Measurements from ENCODE around the gene ERN1.
A peak's percentile ranks its signal among the peaks of the same experiment; 100 is the strongest.

The ERN1 gene

DNA sequence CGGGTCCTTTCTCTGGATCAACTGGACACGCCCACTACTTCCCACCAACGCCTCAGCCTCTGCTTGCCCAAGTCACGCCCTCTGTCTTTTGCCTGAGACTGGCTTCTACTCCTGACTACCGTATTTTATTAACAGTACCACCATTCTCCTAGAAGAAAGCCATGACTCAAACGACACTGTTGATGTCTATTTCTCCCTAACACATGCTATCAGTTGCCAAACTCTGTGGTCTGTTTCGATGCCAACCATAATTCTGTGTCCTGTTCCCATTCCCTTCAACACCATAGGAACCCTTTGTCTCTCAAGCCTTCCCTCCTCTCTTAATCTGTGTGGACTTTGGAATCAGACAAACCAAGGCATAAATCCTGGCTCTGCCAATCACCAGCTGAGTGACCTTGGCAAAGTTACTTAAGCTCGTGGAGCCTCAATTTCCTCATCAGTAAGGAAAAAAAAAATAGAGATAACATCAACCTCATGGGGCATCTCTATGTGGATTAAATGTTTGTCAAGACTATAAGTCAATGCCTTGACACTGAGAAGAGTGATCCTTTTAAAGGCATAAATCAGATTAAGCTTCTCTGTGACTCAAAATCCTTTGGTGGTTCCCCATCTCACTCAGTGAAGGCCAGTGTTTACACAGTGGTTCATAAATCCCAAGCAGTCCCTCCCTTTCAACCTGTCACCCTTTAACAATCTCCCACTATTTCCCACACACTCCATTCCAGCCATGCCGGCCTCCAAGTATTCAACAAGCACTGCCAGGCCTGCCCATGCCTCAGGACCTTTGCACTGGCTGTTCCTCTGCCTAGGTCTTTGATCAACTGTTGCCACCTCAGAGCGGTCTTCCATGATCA lies 45.6 kb downstream of the ERN1 start:
- no peak for DNase-seq (ENCODE audit: low spot score)

DNA sequence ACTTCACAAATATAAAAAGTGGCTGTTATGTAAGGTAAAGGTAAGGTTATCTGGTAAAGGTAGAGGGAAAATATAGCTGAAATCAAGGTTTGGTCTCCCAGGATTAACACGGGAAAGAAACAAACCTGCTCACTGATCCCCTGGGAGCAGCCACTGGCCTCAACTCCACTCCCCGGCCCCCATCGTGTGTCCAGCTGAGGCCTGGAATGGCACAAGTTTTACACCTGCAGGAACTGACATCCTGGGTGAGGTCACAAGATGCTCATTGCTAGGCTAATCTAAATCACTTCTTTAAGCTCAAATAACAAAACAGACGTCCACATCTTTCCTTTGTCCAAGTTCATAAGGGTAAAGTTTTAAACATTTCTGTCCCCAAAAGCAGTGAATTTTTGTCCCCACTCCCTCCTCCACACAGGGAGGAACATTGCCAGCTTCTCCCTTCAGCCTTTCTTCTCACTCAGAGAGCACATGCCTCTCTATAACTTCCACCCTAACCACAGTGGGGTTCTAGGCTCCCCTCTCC lies 46.3 kb downstream of the ERN1 start:
- DNase-seq (ENCODE audit: low spot score) = no peak

DNA sequence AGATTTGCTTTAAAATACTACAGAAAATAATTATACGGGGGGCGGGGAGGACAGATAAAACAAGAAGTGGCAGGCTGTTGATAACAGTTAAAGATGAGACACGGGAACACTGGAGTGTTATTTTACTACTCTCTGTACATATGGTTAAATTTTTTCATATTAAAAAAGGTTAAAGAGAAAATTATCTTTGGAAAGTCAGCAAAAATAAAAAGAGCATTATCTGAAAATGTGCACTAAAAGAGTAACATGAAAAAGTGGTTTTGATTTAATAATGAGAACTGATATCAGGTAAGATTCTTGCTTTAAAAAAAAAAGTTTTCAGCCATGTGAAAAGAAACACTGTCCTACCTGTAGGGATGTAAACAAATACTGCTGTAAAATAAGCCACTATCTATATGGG lies 46.9 kb downstream of the ERN1 start:
- DNase-seq (ENCODE audit: low spot score) = no peak

- DNase-seq (ENCODE audit: low spot score) = peak; percentile 78
Observed at GRCh38 chr17:64081802-64082799, 47.8 kb downstream of the ERN1 start.

DNA sequence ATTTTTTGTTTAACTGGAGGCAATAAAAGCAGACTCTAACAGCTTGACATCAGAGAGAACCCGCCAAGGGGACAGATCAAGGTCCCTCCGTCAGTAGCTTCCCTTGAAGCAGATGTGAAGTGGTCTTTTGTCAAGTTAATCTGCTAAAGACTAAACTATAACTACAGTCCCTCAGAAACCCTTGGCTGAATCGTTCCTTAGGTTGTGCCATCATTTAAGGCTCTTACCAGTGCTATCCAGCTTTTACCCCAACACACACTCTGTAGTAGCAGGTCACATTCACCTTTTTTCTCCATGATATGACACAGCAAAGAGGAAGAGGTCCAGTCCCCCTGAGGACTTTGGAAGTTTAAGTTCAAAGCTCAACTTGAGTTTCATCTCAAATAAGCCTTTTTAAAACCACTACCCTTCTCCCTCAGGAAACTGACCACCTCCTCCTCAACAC lies 49.7 kb downstream of the ERN1 start:
- no peak for DNase-seq (ENCODE audit: low spot score)

GRCh38 chr17:64077379-64077778 lies 52.6 kb downstream of the ERN1 start:
- DNase-seq (ENCODE audit: low spot score) = no peak

GRCh38 chr17:64075913-64076312 lies 54.0 kb downstream of the ERN1 start:
- peak; percentile 66 for DNase-seq (ENCODE audit: low spot score)

- DNase-seq (ENCODE audit: low spot score) = no peak
Observed at GRCh38 chr17:64074704-64075426, 55.1 kb downstream of the ERN1 start.

DNA sequence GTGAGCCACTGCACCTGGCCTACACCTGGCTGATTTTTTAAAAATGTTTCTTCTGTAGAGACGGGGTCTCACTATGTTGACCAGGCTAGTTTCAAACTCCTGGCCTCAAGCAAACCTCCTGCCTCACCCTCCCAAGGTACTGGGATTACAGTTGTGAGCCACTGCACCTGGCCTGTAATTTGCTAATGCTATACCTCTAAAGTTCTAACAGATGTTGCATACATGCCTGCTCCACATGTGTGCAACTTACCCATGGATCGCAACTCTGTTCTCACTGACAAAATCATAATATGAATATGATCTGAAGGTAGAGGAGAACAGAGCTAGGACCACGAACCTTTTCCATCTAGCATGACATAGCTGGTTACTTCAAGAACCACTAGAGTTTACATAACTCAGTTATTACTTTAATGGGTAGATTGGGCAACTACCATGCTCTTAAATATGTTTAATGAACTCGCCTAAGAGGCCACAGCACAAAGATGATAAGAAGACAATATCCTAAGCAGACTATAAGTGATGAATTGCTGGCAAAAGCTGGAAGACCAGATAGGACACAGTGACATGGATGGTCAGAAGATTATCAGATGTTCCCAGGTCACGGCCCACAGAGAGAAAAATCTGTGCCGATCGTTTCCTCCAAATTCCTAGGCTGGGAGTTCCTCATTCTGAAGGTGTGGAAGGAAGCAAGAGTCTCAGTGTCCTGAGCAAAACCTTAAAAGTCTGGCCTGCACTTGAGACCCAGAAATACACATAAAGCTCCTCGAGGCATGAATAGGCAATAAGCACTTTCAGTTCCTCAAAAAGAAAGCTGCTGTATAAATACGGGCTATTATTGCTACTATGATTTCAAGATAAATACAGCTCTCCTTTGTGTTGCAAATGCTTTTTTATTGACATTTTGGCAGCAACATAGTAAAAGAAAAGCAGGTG lies 55.9 kb downstream of the ERN1 start:
- peak; percentile 92 for DNase-seq (ENCODE audit: low spot score)

- DNase-seq (ENCODE audit: low spot score) = no peak
Observed at GRCh38 chr17:64071111-64071510, 58.8 kb downstream of the ERN1 start.

DNA sequence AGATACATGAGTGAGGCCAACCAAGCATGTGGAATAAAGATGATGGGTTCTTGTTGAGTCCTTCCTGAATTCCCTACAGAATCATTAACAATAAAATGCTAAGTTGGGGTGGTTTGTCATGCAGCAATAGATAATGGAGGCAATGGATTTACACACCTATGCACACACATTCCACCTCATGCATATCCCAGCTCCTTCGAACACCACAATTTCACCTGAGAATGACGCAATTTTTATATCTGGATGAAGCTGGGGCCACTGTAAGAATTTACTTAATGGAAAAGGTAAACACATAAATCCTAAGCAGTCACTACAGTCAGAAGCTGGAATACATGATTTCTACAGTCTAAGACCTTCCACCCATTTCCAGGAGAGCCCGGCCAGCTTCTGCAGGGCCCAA lies 59.7 kb downstream of the ERN1 start:
- DNase-seq (ENCODE audit: low spot score) = no peak

GRCh38 chr17:64069143-64069542 lies 60.8 kb downstream of the ERN1 start:
- no peak for DNase-seq (ENCODE audit: low spot score)

DNA sequence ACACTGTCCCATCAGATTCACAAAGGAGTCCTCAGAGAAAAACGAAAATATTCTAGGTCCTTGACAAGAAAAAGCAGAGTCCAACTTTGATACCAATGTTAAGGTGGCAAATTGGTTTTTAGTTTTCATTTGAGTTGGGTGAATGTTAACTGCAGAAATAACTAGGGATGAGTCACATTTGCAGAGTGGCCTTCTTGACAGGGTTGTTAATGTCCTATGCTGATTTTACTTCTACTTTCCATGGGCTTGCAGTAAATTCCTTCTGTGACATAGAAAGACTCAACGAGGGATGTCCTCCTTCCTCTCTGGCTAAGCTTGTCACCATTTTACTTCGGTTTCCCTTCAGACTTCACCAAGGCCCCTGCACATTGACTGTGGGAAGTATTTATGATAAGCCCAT lies 62.3 kb downstream of the ERN1 start:
- DNase-seq (ENCODE audit: low spot score) = no peak

- no peak for DNase-seq (ENCODE audit: low spot score)
Observed at GRCh38 chr17:64066716-64067115, 63.2 kb downstream of the ERN1 start.

- no peak for DNase-seq (ENCODE audit: low spot score)
Observed at GRCh38 chr17:64065161-64065560, 64.8 kb downstream of the ERN1 start.

- DNase-seq (ENCODE audit: low spot score) = no peak
Observed at GRCh38 chr17:64064331-64064730, 65.6 kb downstream of the ERN1 start.

DNA sequence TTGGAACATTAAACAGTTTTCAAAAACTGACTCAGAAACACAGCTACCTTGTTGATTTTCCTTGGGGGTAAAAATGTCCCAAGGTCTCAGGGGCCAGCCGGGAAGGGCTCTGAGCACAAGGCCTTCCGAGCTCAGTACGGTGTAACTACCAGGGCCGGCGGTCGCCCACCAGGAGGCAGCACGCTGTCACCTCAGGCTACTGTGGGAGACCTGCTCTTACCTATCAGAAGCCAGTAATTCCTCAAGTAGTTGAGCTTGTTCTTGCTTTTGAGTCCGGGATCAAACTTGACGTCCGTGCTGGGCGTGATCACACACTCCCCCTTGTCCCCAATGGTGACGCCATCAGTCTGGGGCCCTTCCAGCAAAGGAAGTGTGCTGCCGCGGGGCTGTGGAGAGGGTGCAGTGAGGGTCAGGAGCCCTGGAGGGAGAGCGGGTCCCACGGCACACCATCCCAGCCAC lies 66.1 kb downstream of the ERN1 start:
- no peak for DNase-seq (ENCODE audit: low spot score)

DNA sequence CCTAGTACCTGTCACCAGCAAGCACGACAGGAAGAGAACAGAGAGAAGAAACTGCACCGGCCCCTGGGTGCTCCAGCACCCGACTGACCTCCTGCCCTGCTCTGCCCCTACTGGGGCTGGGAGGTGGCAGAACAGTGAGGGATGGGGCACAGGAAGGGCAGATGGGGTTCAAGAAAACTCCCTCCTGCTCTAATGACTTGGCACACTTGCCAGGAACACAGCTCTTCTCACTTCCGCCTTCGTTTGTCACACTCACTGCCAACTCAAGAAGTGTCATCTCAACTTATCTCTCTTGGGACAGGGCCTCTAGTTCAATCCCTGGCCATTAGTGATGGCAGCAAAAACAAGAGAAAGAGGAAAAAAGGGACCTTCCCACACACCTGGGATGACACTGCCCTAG lies 66.9 kb downstream of the ERN1 start:
- DNase-seq (ENCODE audit: low spot score) = peak; percentile 47

DNA sequence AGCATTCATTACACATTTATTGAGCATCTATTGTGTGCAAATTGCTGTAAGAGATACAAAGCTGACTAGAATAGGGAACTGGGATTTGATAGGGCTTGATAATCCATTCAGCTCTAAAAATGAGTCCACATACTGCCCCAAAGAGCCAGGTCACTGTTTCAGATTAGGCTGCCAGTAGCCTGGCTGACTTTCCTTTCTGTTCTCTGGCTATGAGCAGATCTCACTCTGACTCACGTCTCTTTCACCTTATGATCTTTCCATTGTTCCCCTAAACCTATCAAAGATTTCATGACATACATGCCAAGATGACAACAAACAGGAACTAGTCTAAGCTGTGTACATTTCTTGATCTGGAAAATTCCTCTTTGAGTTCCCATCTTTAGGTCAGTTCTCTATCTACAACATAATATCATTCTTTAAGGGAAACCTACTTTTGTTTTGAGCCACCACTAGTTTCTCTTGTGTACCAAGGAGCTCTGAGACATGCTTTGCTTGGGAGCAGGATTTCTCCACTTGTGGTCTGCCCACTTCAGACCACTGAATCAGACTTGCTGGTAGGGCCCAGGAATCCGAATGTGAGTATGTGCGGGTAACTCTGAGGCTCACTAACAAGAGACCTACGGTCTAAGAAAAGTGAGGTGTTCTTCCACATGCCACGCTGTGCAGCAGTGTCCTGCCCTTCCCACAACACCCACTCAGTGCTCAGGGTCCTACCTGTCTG lies 68.6 kb downstream of the ERN1 start:
- no peak for DNase-seq (ENCODE audit: low spot score)

GRCh38 chr17:64060331-64060730 lies 69.6 kb downstream of the ERN1 start:
- DNase-seq (ENCODE audit: low spot score) = no peak
